K562 (cell line): ENCODE measurements around the gene PARD3. TPM values are rescaled to one million over a fixed set of nuclear protein-coding genes. Genes with fewer than 3 reads are reported as not detected.

ENCODE experiments used
- ATAC-seq: fragments of 200-7000 bp; cut with Tn5 transposase; 3 replicates; pipeline ENCODE4 v1.9.1; 2020; ENCODE audit warnings: moderate library complexity
- BruUV-seq: library from RNA; stranded (reverse); fragments of 400-500 nt; replicated peaks from 2 replicates; lab custom pipeline; 2021; lab: Mats Ljungman, UMichigan
- CTCF ChIA-PET: fragments of 300-600 bp; formaldehyde crosslinking; extraction: SDS; loops from one replicate; lab custom pipeline; 2021; ENCODE audit warnings: low intra/inter-chr PET ratio; lab: Yijun Ruan, JAX
- POLR2A ChIA-PET: fragments of 300-600, 350-650 bp; sonication (Branson Sonifier 250); formaldehyde crosslinking; extraction: SDS; loops from one replicate; lab custom pipeline; 2021; ENCODE audit warnings: antibody characterized with exemption, inconsistent platforms; lab: Yijun Ruan, JAX
- DNase-seq, 4 experiments: peaks; one replicate each; pipeline versions ENCODE4 v3.0.0 to v3.0.0-alpha.2; 2011 to 2018; ENCODE audit warnings: low spot score in 3 of 4, mixed read lengths in 3 of 4; ENCODE audit errors: extremely low read depth in 1 of 4
- FAIRE-seq: peaks from 2 replicates; lab custom pipeline; 2011; peaks lifted over from hg19 to GRCh38; lab: Jason Lieb, UNC
- H2AFZ ChIP-seq: 2 replicates; pipeline ENCODE4 v1.6.0; 2011; ENCODE audit warnings: low read depth, low read length, control low read depth, inconsistent platforms
- H3K27ac ChIP-seq: fragments of 200-600 bp; 3 replicates; pipeline ENCODE4 v1.8.0; 2011; ENCODE audit warnings: low read depth, mild to moderate bottlenecking, control low read depth, inconsistent platforms, low read length, moderate library complexity, mixed read lengths; ENCODE audit errors: extremely low read depth
- H3K27me3 ChIP-seq, 2 experiments: fragments of 300-600 bp in 1 of 2; 2 replicates in 1 of 2; 3 replicates in 1 of 2; pipeline versions ENCODE4 v1.6.0 to v1.8.0; 2011; ENCODE audit warnings: inconsistent platforms in 2 of 2, low read length in 2 of 2, mild to moderate bottlenecking in 1 of 2, mixed read lengths in 1 of 2, moderate library complexity in 1 of 2; ENCODE audit not compliant: control insufficient read depth in 2 of 2, insufficient read depth in 2 of 2
- H3K36me3 ChIP-seq: fragments of 300-600 bp; 3 replicates; pipeline ENCODE4 v1.8.0; 2011; ENCODE audit warnings: mild to moderate bottlenecking, low read length, inconsistent platforms; ENCODE audit not compliant: control insufficient read depth, insufficient read depth
- H3K4me1 ChIP-seq, 2 experiments: fragments of 200-600 bp in 1 of 2; replicated peaks in 1 of 2; 2 replicates in 1 of 2; 3 replicates in 1 of 2; pipeline versions ENCODE4 v1.5.1 to v1.8.0; 2011; ENCODE audit warnings: inconsistent platforms in 2 of 2, low read length in 2 of 2, mild to moderate bottlenecking in 1 of 2, mixed read lengths in 1 of 2, moderate library complexity in 1 of 2; ENCODE audit not compliant: control insufficient read depth in 2 of 2, insufficient read depth in 2 of 2
- H3K4me2 ChIP-seq: 2 replicates; pipeline ENCODE4 v1.6.1; 2011; ENCODE audit warnings: low read length, control low read depth, inconsistent platforms, mixed read lengths; ENCODE audit not compliant: insufficient read depth
- H3K4me3 ChIP-seq: fragments of 200-600 bp; sonication (generic), shearing (Covaris generic); 2 replicates; pipeline ENCODE4 v1.5.1; 2016; ENCODE audit warnings: control low read depth, inconsistent platforms
- H3K79me2 ChIP-seq: fragments of 200-600 bp; 3 replicates; pipeline ENCODE4 v1.8.0; 2011; ENCODE audit warnings: low read length, inconsistent platforms; ENCODE audit not compliant: control insufficient read depth, insufficient read depth
- H3K9ac ChIP-seq, 2 experiments: 2 replicates each; pipeline versions ENCODE4 v1.6.0 to v1.6.1; 2011; ENCODE audit warnings: low read depth in 2 of 2, low read length in 2 of 2, control low read depth in 1 of 2, inconsistent platforms in 1 of 2, mild to moderate bottlenecking in 1 of 2, mixed read lengths in 1 of 2; ENCODE audit not compliant: insufficient read depth in 1 of 2
- H3K9me1 ChIP-seq: one replicate; pipeline ENCODE4 v1.6.0; 2011; ENCODE audit warnings: inconsistent platforms, mild to moderate bottlenecking, low read length, moderate library complexity; ENCODE audit not compliant: control insufficient read depth, insufficient read depth
- H3K9me3 ChIP-seq: replicated peaks from 2 replicates; pipeline ENCODE4 v1.5.1; 2011; ENCODE audit warnings: low read depth, low read length, inconsistent platforms; ENCODE audit not compliant: control insufficient read depth, insufficient read depth
- H4K20me1 ChIP-seq: replicated peaks from 2 replicates; pipeline ENCODE4 v1.6.1; 2011; ENCODE audit warnings: low read length, inconsistent platforms, mixed read lengths; ENCODE audit not compliant: control insufficient read depth, insufficient read depth
- NCOA2 ChIP-seq, 2 experiments: fragments of 450-650 bp; IDR thresholded peaks; 2 replicates each; pipeline ENCODE4 v1.6.1; 2018; ENCODE audit warnings: mild to moderate bottlenecking in 2 of 2, moderate library complexity in 1 of 2; ENCODE audit not compliant: partially characterized antibody in 2 of 2
- RFX7 ChIP-seq: fragments of 250-450 bp; sonication (Bioruptor Pico); IDR thresholded peaks from 2 replicates; pipeline ENCODE4 v1.5.1; 2021; ENCODE audit warnings: mild to moderate bottlenecking
- ZNF561 ChIP-seq: fragments of 450-650 bp; formaldehyde crosslinking; conservative IDR thresholded peaks from 2 replicates; pipeline ENCODE4 v1.4.0; 2020; ENCODE audit warnings: mild to moderate bottlenecking, moderate library complexity
- WGBS: fragments of 100-300 bp; shearing (Covaris generic); methylation state at CpG from one replicate; pipeline ENCODE4 v1.1.6; 2016; ENCODE audit warnings: low coverage, mixed read lengths; ENCODE audit not compliant: insufficient coverage; ENCODE audit errors: missing lambda C conversion rate; 5-methylcytosine and 5-hydroxymethylcytosine counted together
- in situ Hi-C: fragments of 300-500 bp; cut with MboI; formaldehyde crosslinking; loops from 4 replicates; pipeline ENCODE4 v1.15.0; 2018; ENCODE audit warnings: inconsistent platforms, mixed read lengths
- intact Hi-C: fragments of 100-400 bp; cut with micrococcal nuclease; formaldehyde crosslinking; loops from 2 replicates; pipeline ENCODE4 v1.14.2; 2022
- polyA plus RNA-seq, 8 experiments: library from polyadenylated mRNA; depleted of rRNA in 4 of 8; stranded (reverse) in 5 of 8; unstranded in 3 of 8; fragments of >200 nt; fragmentation: Nextera tagmentation in 2 of 8; fragmentation: Illumina TruSeq in 1 of 8; extraction: Ambion mirVana in 2 of 8; extraction: Trizol in 1 of 8; gene quantifications; 2 replicates each; pipeline versions ENCODE4 v1.2.1 to v1.2.3, GENCODE V29; 2011 to 2014; ENCODE audit warnings: inconsistent platforms in 1 of 8, missing spikeins in 1 of 8
- total RNA-seq, 7 experiments: library from RNA; depleted of rRNA in 6 of 7; stranded (reverse); fragments of >200 nt in 6 of 7; fragmentation: Illumina TruSeq in 2 of 7; extraction: Trizol in 2 of 7; gene quantifications; 2 replicates each; pipeline versions ENCODE4 v1.2.1 to v1.2.3, GENCODE V29; 2011 to 2021; ENCODE audit warnings: low replicate concordance in 1 of 7

The PARD3 gene
- total and polyA plus RNA-seq, 9 of the 15 experiments (the other 6 are each of a cell fraction or from before 2014, with no cell fraction given): 2.7 to 11.7 (median 7.7) TPM

GRCh38 chr10:34154383-34154900 is 660.7 kb downstream of the PARD3 start:
- CTCF ChIA-PET: no interaction called here
- no TSS peak for BruUV-seq
- POLR2A ChIA-PET: interaction anchor here (0.6 kb wide), 1 partner anchor 536 kb away, joined by 3 read pairs; no protein-coding TSS in a partner anchor

GRCh38 chr10:34153663-34154382 is 661.3 kb downstream of the PARD3 start:
- ChIA-PET CTCF (no interaction called here), POLR2A (interaction anchor here (0.6 kb wide), 1 partner anchor 537 kb away, joined by 3 read pairs; no protein-coding TSS in a partner anchor)
- no peak for ATAC-seq
- Histone ChIP-seq H3K4me2 (no peak overlapping the region), H2AFZ (no peak overlapping the region), H3K36me3 (no peaks in the 10 kb centered on the region), H3K79me2 (no peaks in the 10 kb centered on the region), H3K9ac (no peak overlapping the region), H3K9me1 (no peaks in the 10 kb centered on the region), H4K20me1 (no peaks in the 10 kb centered on the region; the same call in 1 of the 2 replicates), H3K4me3 (no peak overlapping the region), H3K9me3 (no peaks in the 10 kb centered on the region), H3K27me3 (no peaks in the 10 kb centered on the region), H3K27ac (no peak overlapping the region), H3K4me1 (peaks cover 0 to 3% of the 10 kb centered on the region in 2 experiments; a peak in 1 of 5 replicates)
- intact Hi-C loops (no loop called here), in situ Hi-C loops (no loop called here)
- no peak for TF ChIP-seq RFX7 (CRISPR knock-in tag)
- no peak for DNase-seq
- 0% methylated on average over 4 of the region's 4 CpGs for WGBS
- BruUV-seq: no TSS peak
- no peak for FAIRE-seq

More at GRCh38 chr10:34154383-34154900, 660.7 kb downstream of the PARD3 start:
- Histone ChIP-seq H3K4me3 (no peak overlapping the region), H3K4me2 (no peak overlapping the region), H2AFZ (no peak overlapping the region), H3K9me3 (no peaks in the 10 kb centered on the region), H3K27ac (no peak overlapping the region), H3K79me2 (no peaks in the 10 kb centered on the region), H3K9ac (no peak overlapping the region), H3K36me3 (no peaks in the 10 kb centered on the region), H3K4me1 (peaks cover 0 to 3% of the 10 kb centered on the region in 2 experiments; a peak in 1 of 5 replicates), H3K27me3 (no peaks in the 10 kb centered on the region), H3K9me1 (no peaks in the 10 kb centered on the region), H4K20me1 (no peaks in the 10 kb centered on the region; the same call in 1 of the 2 replicates)
- in situ Hi-C loops (no loop called here), intact Hi-C loops (no loop called here)
- TF ChIP-seq NCOA2 (IDR thresholded peaks at IDR 0.05; ENCODE audit: partially characterized antibody in 2 of 2) (no peak), ZNF561 (CRISPR knock-in tag) (no peak)
- FAIRE-seq: no peak
- WGBS: 8% methylated on average over 5 of the region's 5 CpGs
- no peak for DNase-seq
- no peak for ATAC-seq
